Measurements from ENCODE around the gene HSD17B12.

GRCh38 chr11:43823316-43823715 is 142.8 kb downstream of the HSD17B12 start:
- TF ChIP-seq POLR2A (IDR thresholded peaks at IDR 0.05; ENCODE audit: low read length) (no peak), GATA1 (IDR thresholded peaks at IDR 0.05; ENCODE audit: low read depth, low read length) (no peak)

All from erythroblast (primary cell).